AG09319 (cell line): ENCODE data around the gene ST7.

Experiments
- DNase-seq: peaks from one replicate; pipeline ENCODE4 v3.0.0-alpha.2; 2010; ENCODE audit warnings: low read depth; ENCODE audit errors: extremely low read depth
- TF ChIP-seq, protein P1 (sequence below): IDR thresholded peaks from 2 replicates; pipeline ENCODE4 v1.5.1; 2011; ENCODE audit warnings: low read depth, mild to moderate bottlenecking, inconsistent platforms, low read length, moderate library complexity

The ST7 gene

DNA sequence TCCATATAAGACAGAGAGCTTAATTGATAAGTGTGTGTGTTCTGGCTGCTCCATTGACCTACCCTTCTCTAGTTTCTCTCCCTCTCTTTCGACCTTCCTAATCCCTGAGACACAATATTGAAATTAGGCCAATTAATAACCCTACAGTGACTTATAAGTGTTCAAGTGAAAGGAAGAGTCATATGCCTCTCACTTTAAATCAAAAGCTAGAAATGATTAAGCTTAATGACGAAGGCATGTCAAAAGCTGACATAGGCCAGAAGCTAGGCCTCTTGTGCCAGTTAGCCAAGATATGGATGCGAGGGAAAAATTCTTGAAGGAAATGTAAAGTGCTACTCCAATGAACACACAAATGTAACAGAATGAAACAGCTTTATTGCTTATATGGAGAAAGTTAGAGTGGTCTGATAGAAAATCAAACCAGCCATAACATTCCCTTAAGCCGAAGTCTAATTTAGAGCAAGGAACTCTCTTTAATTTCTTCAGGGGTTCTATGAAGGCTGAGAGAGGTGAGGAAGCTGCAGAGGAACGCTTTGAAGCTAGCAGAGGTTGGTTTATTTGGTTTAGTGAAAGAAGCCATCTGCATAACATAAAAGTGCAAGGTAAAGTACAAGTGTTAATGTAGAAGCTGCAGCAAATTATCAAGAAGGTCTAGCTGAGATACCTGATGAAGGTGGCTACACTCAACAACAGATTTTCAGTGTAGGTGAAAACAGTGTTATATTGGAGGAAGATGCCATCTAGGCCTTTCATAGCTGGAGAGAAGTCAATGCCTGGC, 53.8 kb downstream of the ST7 start:
- DNase-seq: no peak
- TF ChIP-seq, protein P1, sequence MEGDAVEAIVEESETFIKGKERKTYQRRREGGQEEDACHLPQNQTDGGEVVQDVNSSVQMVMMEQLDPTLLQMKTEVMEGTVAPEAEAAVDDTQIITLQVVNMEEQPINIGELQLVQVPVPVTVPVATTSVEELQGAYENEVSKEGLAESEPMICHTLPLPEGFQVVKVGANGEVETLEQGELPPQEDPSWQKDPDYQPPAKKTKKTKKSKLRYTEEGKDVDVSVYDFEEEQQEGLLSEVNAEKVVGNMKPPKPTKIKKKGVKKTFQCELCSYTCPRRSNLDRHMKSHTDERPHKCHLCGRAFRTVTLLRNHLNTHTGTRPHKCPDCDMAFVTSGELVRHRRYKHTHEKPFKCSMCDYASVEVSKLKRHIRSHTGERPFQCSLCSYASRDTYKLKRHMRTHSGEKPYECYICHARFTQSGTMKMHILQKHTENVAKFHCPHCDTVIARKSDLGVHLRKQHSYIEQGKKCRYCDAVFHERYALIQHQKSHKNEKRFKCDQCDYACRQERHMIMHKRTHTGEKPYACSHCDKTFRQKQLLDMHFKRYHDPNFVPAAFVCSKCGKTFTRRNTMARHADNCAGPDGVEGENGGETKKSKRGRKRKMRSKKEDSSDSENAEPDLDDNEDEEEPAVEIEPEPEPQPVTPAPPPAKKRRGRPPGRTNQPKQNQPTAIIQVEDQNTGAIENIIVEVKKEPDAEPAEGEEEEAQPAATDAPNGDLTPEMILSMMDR: no peak

DNA sequence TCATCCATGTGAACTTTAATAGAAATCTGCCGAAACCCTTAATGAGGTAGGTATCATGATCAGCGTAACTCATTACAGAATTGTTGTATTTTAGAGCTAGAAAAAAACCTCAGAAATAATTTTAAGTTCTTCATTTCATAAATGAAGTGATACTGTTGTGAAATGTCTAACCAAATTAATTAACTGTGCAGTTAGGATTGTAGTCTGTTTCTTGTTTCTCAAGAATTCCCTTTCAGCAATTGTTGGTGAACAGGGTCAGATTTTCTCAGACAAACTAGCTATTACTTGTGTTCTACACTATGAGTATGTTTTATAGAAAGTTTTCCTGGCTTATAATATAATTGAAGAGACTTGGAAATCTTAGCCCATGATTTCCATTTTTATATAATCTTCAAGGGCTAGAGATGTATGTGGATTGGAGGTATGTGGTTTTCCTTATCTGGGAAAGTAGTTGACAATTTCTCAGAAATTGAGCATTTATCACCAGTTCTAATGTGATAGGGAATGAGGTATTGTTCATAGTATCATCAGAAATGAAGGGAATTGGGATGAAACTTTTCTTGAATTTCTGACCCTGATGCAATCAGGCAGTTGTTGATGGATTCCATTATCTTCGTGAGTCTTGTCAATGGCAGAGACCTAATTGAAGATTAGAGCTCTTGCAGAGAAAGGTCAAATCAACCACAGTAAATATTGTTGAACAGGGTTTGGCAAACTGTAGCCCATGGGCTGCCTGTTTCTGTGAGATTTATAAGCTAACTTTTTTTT, 55.0 kb downstream of the ST7 start:
- no peak for DNase-seq

DNA sequence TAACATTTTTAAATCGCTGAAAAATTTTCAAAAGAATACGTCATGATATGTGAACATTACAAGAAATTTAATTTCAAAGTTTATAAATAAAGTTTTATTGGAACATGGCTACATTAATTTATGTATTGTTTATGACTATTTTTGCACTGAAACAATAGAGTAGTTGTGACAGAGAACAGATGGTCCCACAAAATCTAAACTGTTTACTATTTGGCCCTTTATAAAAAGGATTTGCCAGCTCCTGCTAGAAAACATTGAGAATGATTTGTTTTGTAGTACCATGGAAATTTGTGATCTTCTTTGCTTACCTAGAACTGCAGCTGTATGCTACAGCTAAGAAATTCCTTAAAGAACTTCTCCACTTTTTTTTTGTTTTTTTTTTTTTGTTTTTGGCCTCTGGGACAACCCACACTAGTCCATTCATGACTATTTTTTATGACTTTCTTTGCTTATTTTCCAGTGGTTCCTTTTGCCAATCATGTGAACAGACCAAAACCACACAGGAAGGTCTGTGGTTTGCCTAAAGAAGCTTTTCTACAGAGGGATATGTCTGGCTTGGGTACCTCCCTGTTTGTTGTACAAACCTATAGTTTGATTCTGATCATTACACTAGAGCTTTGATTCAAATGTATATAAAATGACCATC, 55.7 kb downstream of the ST7 start:
- no peak for DNase-seq
- TF ChIP-seq, protein P1: no peak

More for the DNA sequence above, 55.0 kb downstream of the ST7 start:
- TF ChIP-seq, protein P1: no peak

DNA sequence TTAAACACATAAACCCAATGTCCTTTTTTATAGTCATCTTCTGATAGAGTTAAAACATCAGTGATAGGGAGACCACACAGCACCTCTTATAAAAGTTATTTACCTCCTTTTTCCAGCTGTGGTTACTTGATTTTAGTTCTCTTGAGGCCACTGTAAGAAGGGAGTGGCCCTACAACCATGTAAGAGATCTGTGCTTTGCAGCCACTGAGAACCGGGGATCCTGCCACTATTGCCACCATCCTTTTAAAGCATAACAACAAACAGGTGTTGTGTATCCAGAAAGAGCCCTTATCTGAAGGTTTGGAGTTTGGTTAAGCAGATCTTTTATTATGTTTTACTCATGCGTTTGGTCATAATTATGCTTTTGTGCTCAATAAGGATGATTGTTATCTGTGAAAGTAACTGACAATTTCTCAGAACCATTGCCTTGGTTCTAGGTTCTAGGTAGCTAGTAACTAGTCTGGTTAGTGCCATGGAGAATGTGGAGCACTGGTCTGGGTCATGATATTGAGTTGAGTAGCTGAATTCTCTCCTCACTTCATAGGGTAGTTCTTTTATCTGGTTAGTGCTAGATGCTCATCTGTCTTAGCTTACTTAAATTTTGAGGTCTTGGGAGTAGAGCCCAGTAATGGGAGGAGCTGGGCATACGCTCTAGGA, 56.5 kb downstream of the ST7 start:
- DNase-seq: no peak
- TF ChIP-seq, protein P1: no peak

DNA sequence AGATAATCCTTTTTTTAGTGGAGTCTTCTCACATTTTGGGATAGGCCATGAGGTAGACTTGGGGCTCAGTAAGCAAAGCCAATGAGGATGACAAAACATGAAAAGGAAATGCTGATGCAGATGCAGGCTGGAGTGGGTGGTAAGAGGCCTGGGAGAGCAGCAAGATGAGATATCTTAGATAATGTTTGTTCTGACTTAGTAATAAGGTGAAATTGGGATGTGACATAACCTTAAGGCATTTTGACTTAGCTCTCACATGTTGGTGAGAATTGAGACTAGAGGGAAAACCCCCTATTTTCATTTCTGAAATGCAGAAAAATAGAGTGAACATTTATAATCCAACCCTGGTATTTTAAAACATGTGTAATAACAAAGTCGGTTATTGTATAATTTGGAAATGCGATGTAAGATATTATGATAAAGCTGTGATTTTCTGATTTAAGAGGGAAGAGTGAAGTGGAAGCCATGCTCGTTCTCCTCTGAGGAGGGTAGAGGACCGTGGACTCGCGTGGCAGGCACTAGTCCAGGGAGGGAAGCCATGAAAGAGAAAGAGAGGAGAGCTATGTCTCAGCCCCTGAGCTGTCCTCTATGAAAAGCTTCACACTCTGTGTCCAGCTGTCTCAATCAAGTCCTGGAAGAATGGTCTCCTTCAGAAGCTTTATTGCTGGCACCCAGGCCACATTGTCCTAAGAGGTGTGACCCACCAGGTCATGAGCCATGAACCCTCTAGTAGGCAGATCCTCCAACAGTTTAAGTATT, 57.3 kb downstream of the ST7 start:
- TF ChIP-seq, protein P1: no peak

DNA sequence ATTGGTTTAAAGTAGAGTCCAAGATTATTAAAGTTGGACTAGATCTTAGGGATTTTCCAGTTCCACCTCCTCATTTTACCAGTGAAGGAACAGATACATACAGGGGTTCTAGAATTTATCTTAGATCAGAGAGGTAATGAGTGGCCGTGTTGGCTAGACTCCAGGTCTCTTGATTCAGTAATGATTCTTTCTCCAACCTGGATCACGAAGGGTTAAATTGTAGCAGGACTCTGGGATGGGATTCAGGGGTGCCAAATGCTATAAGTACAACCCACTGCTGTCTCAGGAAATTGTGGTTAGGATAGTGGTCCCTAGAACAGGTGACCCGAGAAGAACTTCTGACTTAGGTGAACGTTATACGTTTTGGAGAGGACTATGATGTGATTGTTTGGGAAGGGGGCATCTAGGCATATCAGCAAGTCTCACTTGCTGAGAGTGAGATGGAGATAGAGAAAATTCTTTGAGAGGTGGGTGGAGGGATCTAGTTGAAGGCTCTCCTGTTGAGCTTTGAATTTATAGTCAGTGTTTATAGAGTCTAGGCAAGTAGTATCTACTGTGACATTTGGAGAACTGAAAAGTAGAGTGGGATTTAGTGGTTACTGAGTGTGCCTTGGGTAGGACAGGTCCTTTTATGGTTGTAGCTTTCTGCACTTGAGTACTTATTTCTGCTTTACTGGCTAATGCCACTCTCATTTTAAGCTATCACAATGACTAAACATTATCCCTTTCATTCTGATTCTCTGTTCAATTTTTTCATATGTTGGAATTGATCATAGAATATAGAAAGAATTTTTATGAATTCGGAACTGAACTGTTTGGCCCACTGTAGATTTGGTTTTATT, 58.3 kb downstream of the ST7 start:
- DNase-seq: no peak
- TF ChIP-seq, protein P1: no peak

More for the DNA sequence above, 57.3 kb downstream of the ST7 start:
- DNase-seq: no peak
